Progenitor cell of endocrine pancreas (in vitro differentiated cells): ENCODE data around the gene DQX1. TPM values are rescaled to one million over a fixed set of nuclear protein-coding genes. Genes with fewer than 3 reads are reported as not detected.
A peak's percentile ranks its signal among the peaks of the same experiment; 100 is the strongest.

ENCODE experiments used
- DNase-seq: peaks from one replicate; pipeline ENCODE4 v3.0.0; 2021; ENCODE audit warnings: low spot score; ENCODE audit not compliant: unreplicated experiment
- H3K27ac Mint-ChIP-seq: 2 replicates; pipeline ENCODE4 v1.8.0; 2021; ENCODE audit warnings: mild to moderate bottlenecking, moderate library complexity, mixed read lengths
- H3K27me3 Mint-ChIP-seq: 2 replicates; pipeline ENCODE4 v1.8.0; 2021; ENCODE audit warnings: mixed read lengths
- H3K36me3 Mint-ChIP-seq: 2 replicates; pipeline ENCODE4 v1.8.0; 2022; ENCODE audit warnings: mixed read lengths; ENCODE audit not compliant: insufficient read depth
- H3K4me1 Mint-ChIP-seq: 2 replicates; pipeline ENCODE4 v1.8.0; 2021; ENCODE audit warnings: low read depth, mixed read lengths
- H3K4me3 Mint-ChIP-seq: 2 replicates; pipeline ENCODE4 v1.8.0; 2021; ENCODE audit warnings: low read depth, mild to moderate bottlenecking, moderate library complexity, mixed read lengths
- H3K9me3 Mint-ChIP-seq: 2 replicates; pipeline ENCODE4 v1.8.0; 2021; ENCODE audit warnings: low read depth, mixed read lengths
- CTCF ChIP-seq: fragments of 200-600 bp; sonication (generic); IDR thresholded peaks from one replicate; pipeline ENCODE4 v1.5.0; 2021; ENCODE audit warnings: antibody characterized with exemption, mild to moderate bottlenecking; ENCODE audit not compliant: unreplicated experiment
- total RNA-seq: library from RNA; stranded (reverse); gene quantifications from 2 replicates; pipeline ENCODE4 v1.2.1, GENCODE V29; 2021

DQX1 gene
- total RNA-seq, 1 donor from 2014 or later = 1.5 TPM

- no peak for TF ChIP-seq CTCF
- no peak for DNase-seq
- H3K27me3 Mint-ChIP-seq = peaks cover 32% of the 10 kb centered on the region
- no peaks in the 10 kb centered on the region for H3K9me3 Mint-ChIP-seq
- no peaks in the 10 kb centered on the region for H3K36me3 Mint-ChIP-seq
- no peak overlapping the region for H3K4me3 Mint-ChIP-seq
- peaks cover 10% of the 10 kb centered on the region for H3K4me1 Mint-ChIP-seq
- peak overlapping the region; percentile 82 for H3K27ac Mint-ChIP-seq
These were observed 32.5 kb upstream of the DQX1 start for GRCh38 chr2:74558284-74559230.

GRCh38 chr2:74556831-74557370 is 30.9 kb upstream of the DQX1 start:
- H3K27ac Mint-ChIP-seq = peak overlapping the region; percentile 49
- H3K27me3 Mint-ChIP-seq = peaks cover 20% of the 10 kb centered on the region
- no peaks in the 10 kb centered on the region for H3K9me3 Mint-ChIP-seq
- DNase-seq = no peak
- TF ChIP-seq CTCF = no peak
- H3K4me3 Mint-ChIP-seq = no peak overlapping the region
- H3K4me1 Mint-ChIP-seq = peaks cover 16% of the 10 kb centered on the region
- H3K36me3 Mint-ChIP-seq = no peaks in the 10 kb centered on the region

- H3K4me3 Mint-ChIP-seq = peak overlapping the region; percentile 88
- H3K36me3 Mint-ChIP-seq = no peaks in the 10 kb centered on the region
- H3K9me3 Mint-ChIP-seq = no peaks in the 10 kb centered on the region
- no peak for DNase-seq
- H3K27me3 Mint-ChIP-seq = peaks cover 20% of the 10 kb centered on the region
- H3K4me1 Mint-ChIP-seq = peaks cover 16% of the 10 kb centered on the region
- TF ChIP-seq CTCF = no peak
- H3K27ac Mint-ChIP-seq = no peak overlapping the region
These were observed 30.1 kb upstream of the DQX1 start for GRCh38 chr2:74556159-74556558.

GRCh38 chr2:74555610-74556103 is 29.6 kb upstream of the DQX1 start:
- no peaks in the 10 kb centered on the region for H3K36me3 Mint-ChIP-seq
- H3K4me1 Mint-ChIP-seq = peaks cover 16% of the 10 kb centered on the region
- H3K4me3 Mint-ChIP-seq = peak overlapping the region; percentile 88
- H3K27me3 Mint-ChIP-seq = peaks cover 19% of the 10 kb centered on the region
- TF ChIP-seq CTCF = no peak
- peak overlapping the region; percentile 96 for H3K27ac Mint-ChIP-seq
- no peak for DNase-seq
- H3K9me3 Mint-ChIP-seq = no peaks in the 10 kb centered on the region

GRCh38 chr2:74554820-74555531 is 28.9 kb upstream of the DQX1 start:
- H3K4me3 Mint-ChIP-seq = peak overlapping the region; percentile 88
- peak overlapping the region; percentile 96 for H3K27ac Mint-ChIP-seq
- H3K36me3 Mint-ChIP-seq = no peaks in the 10 kb centered on the region
- TF ChIP-seq CTCF = peak; percentile 8
- H3K9me3 Mint-ChIP-seq = no peaks in the 10 kb centered on the region
- peak; percentile 44 for DNase-seq
- H3K4me1 Mint-ChIP-seq = peaks cover 16% of the 10 kb centered on the region
- peaks cover 19% of the 10 kb centered on the region for H3K27me3 Mint-ChIP-seq
